HG03045 (cell line): ENCODE results near the gene MEGF10.
"Not testable (repeated sequence)": the region's sequence is repeated elsewhere in the genome, so short reads cannot be mapped to it uniquely, and the experiment has no call there.

Experiments used
- ATAC-seq: cut with Tn5 transposase; IDR thresholded peaks from one replicate; pipeline ENCODE4 v1.9.1; 2021; ENCODE audit warnings: mild to moderate bottlenecking, moderate library complexity; ENCODE audit not compliant: unreplicated experiment

Gene MEGF10

GRCh38 chr5:127290019-127290945 is at the start of gene MEGF10:
Gene MEGF10, plus strand, starts transcription at chr5:127290796. Its CDS starts 40,513 bp downstream, at chr5:127331309.
- ATAC-seq, result no peak

GRCh38 chr5:127243011-127243410 is 47.6 kb upstream of the MEGF10 start:
- no peak for ATAC-seq

GRCh38 chr5:127254729-127255284 is 35.8 kb upstream of the MEGF10 start:
- no peak for ATAC-seq

GRCh38 chr5:127256886-127257597 is 33.6 kb upstream of the MEGF10 start:
- no peak for ATAC-seq

GRCh38 chr5:127260686-127261085 is 29.9 kb upstream of the MEGF10 start:
- ATAC-seq, result no peak

GRCh38 chr5:127265473-127265872 is 25.1 kb upstream of the MEGF10 start:
- not testable (repeated sequence) for ATAC-seq

- not testable (repeated sequence) for ATAC-seq
These were observed 22.3 kb upstream of the MEGF10 start for GRCh38 chr5:127268342-127268741.

GRCh38 chr5:127270713-127271112 is 19.9 kb upstream of the MEGF10 start:
- not testable (repeated sequence) for ATAC-seq

- ATAC-seq, result no peak
These were observed 14.9 kb upstream of the MEGF10 start for GRCh38 chr5:127275641-127276193.

- ATAC-seq, result no peak
These were observed 9.9 kb upstream of the MEGF10 start for GRCh38 chr5:127280491-127281220.

GRCh38 chr5:127281609-127282008 is 9.0 kb upstream of the MEGF10 start:
- ATAC-seq, result no peak

GRCh38 chr5:127288676-127289075 is 1.9 kb upstream of the MEGF10 start:
- ATAC-seq, result no peak

- no peak for ATAC-seq
These were observed 524 bp downstream of the MEGF10 start for GRCh38 chr5:127290946-127291693.

GRCh38 chr5:127292030-127292735 is 1.6 kb downstream of the MEGF10 start:
- no peak for ATAC-seq

GRCh38 chr5:127293373-127293772 is 2.8 kb downstream of the MEGF10 start:
- no peak for ATAC-seq

GRCh38 chr5:127294829-127295228 is 4.2 kb downstream of the MEGF10 start:
- no peak for ATAC-seq

GRCh38 chr5:127295454-127295853 is 4.9 kb downstream of the MEGF10 start:
- ATAC-seq, result no peak

- no peak for ATAC-seq
These were observed 5.7 kb downstream of the MEGF10 start for GRCh38 chr5:127296321-127296720.

GRCh38 chr5:127296894-127297293 is 6.3 kb downstream of the MEGF10 start:
- ATAC-seq, result not testable (repeated sequence)
